ENCODE data around the gene UNKL.

Gene UNKL

DNA sequence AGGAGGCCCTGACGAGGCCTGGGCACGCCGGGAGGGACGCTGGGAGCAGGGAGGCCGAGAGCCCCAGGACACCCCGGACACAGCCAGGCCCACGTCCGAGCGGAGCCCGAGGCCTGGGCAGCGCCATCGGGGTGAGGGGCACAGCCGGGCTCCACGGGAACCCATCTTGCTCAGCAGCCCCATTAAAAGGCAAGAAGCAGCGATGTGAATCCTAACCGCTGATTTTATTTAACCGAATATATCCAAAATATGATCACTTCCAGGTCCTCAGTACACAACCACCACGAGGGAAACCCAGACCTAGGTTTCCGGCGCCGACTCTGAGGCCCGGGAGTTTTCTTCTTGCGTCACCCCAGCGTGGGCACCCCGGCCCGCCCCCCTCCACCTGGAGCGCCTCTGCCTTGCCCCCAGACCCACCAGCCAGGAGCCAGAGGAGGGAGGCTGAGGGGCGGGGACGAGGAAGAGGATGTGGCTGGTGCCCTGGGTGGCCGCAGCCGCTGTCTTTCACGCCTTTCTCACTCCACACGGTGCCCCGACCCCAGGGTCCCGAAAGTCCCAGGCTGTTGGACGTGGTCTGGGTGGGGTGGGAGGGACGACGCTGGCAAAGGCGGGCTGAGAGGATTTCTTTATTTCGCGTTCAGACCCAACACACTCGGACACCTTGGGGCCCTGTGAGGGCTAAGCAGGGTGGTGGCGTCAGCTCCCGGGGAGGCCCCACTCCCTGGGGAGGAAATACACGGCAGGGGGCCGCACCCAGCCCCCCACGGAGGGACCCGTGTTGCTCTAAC lies 30.4 kb upstream of the UNKL start:
- Histone ChIP-seq H3K9ac (ENCODE audit: low read length) (no peak overlapping the region), H3K4me3 (ENCODE audit: insufficient read depth, low read length, poor library complexity, severe bottlenecking) (no peak overlapping the region), H3F3A (ENCODE audit: insufficient read depth) (no peaks in the 10 kb centered on the region), H3K9me2 (replicated peaks; ENCODE audit: insufficient read depth, low read length) (no peaks in the 10 kb centered on the region), H3K27me3 (ENCODE audit: low read length) (no peaks in the 10 kb centered on the region), H3K79me2 (ENCODE audit: insufficient read depth, low read length) (no peaks in the 10 kb centered on the region), H3K27ac (ENCODE audit: low read depth, low read length) (no peak overlapping the region), H3K36me3 (ENCODE audit: low read length) (no peaks in the 10 kb centered on the region), H3K9me3 (ENCODE audit: insufficient read depth, low read length) (no peaks in the 10 kb centered on the region), H4K20me1 (ENCODE audit: low read depth, low read length) (no peaks in the 10 kb centered on the region), H2AFZ (ENCODE audit: low read depth, low read length, severe bottlenecking) (no peak overlapping the region), H3K4me2 (ENCODE audit: low read depth, low read length, poor library complexity, severe bottlenecking) (no peak overlapping the region)
- no peak for TF ChIP-seq EZH2phosphoT487 (conservative IDR thresholded peaks at IDR 0.05; ENCODE audit: low read length)
- TF ChIP-seq, protein P1, sequence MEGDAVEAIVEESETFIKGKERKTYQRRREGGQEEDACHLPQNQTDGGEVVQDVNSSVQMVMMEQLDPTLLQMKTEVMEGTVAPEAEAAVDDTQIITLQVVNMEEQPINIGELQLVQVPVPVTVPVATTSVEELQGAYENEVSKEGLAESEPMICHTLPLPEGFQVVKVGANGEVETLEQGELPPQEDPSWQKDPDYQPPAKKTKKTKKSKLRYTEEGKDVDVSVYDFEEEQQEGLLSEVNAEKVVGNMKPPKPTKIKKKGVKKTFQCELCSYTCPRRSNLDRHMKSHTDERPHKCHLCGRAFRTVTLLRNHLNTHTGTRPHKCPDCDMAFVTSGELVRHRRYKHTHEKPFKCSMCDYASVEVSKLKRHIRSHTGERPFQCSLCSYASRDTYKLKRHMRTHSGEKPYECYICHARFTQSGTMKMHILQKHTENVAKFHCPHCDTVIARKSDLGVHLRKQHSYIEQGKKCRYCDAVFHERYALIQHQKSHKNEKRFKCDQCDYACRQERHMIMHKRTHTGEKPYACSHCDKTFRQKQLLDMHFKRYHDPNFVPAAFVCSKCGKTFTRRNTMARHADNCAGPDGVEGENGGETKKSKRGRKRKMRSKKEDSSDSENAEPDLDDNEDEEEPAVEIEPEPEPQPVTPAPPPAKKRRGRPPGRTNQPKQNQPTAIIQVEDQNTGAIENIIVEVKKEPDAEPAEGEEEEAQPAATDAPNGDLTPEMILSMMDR (IDR thresholded peaks at IDR 0.05; ENCODE audit: insufficient read depth, low read length, poor library complexity, severe bottlenecking) = no peak

DNA sequence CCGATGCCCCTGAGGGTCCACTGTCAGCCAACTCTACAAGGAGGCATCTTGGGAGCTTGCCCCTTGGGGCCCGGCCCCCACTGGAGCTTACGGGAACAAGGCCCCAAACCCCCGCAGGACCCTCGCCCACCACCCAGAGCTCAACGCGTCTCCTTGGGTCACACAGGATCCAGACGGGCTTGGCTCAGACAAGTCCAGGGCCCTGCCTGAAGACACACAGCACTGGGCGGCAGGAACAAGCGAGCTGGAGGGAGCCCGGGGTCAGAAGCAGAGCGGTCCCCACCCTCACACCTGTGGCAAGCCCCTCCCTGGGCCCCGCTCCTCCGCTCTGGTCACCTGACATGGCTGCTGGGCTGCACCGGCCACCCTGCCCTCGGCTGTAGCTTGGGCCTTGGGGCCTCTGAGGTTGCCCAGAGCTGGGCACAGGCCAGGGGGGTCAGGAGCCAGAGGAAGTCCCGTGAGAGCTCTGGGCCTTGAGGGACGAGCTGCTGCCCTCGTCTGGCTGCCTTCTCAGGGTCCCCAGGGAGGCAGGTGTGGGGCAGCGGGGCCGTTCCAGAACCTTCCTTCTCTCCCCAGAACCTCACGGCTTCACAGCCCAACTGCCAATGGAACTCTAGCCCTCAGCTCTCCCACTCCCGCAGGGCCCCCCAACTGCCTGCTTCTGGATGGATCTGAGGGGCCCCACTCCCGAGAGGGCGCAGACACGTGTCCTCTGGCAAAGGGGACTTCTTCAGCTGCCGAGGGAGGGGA lies 29.7 kb upstream of the UNKL start, which contains the start of gene CCDC154:
Gene CCDC154, minus strand, starts transcription at position 577 of the 750 bp plus-strand sequence. Its CDS starts 234 bp downstream, at position 343.
- H3K4me3 ChIP-seq (ENCODE audit: insufficient read depth, low read length, poor library complexity, severe bottlenecking) = no peak within 1 kb of the TSS
- no peaks in the 10 kb centered on the region for H3K9me2 ChIP-seq (replicated peaks; ENCODE audit: insufficient read depth, low read length)
- H3K4me2 ChIP-seq (ENCODE audit: low read depth, low read length, poor library complexity, severe bottlenecking) = no peak within 1 kb of the TSS
- H3K36me3 ChIP-seq (ENCODE audit: low read length) = no peaks in the 10 kb centered on the region
- TF ChIP-seq, protein P1 (IDR thresholded peaks at IDR 0.05; ENCODE audit: insufficient read depth, low read length, poor library complexity, severe bottlenecking) = no peak
- no peak for TF ChIP-seq EZH2phosphoT487 (conservative IDR thresholded peaks at IDR 0.05; ENCODE audit: low read length)
- H3K27me3 ChIP-seq (ENCODE audit: low read length) = no peaks in the 10 kb centered on the region
- H4K20me1 ChIP-seq (ENCODE audit: low read depth, low read length) = no peaks in the 10 kb centered on the region
- no peaks in the 10 kb centered on the region for H3K79me2 ChIP-seq (ENCODE audit: insufficient read depth, low read length)
- no peak within 1 kb of the TSS for H2AFZ ChIP-seq (ENCODE audit: low read depth, low read length, severe bottlenecking)
- H3K27ac ChIP-seq (ENCODE audit: low read depth, low read length) = no peak within 1 kb of the TSS
- H3F3A ChIP-seq (ENCODE audit: insufficient read depth) = no peaks in the 10 kb centered on the region
- H3K9ac ChIP-seq (ENCODE audit: low read length) = no peak within 1 kb of the TSS
- H3K9me3 ChIP-seq (ENCODE audit: insufficient read depth, low read length) = no peaks in the 10 kb centered on the region

DNA sequence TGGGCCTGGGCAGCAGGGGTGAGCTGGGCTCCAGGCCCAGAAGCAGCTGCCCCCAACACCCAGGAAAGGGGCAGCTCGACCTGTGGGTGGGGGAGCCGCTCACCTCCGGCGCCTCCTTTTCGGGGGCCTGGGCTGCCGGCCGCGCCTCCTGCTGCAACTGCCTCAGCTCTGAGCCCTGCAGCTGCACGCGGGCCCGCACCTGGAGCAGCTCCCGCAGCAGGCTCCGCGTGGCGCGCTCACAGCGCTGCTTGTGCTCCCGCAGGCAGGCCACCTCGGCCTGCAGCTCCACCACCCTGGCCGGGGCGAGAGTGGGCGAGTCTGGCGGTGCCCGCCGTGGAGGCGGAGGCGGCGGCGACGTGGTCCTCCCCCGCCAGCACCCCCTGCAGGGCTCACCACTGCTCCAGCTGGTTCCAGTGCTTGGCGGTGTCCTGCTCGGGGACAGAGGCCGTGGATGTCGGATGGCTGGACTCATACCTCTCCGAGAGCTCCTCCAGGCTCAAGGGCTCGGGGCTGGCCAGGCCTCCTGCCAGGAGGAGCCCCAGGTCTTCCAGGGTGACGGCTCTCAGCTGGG lies 29.0 kb upstream of the UNKL start:
- Histone ChIP-seq H3K9ac (ENCODE audit: low read length) (no peak overlapping the region), H3K4me2 (ENCODE audit: low read depth, low read length, poor library complexity, severe bottlenecking) (no peak overlapping the region), H4K20me1 (ENCODE audit: low read depth, low read length) (no peaks in the 10 kb centered on the region), H3K79me2 (ENCODE audit: insufficient read depth, low read length) (no peaks in the 10 kb centered on the region), H3K9me2 (replicated peaks; ENCODE audit: insufficient read depth, low read length) (no peaks in the 10 kb centered on the region), H3K27ac (ENCODE audit: low read depth, low read length) (no peak overlapping the region), H3F3A (ENCODE audit: insufficient read depth) (no peaks in the 10 kb centered on the region), H2AFZ (ENCODE audit: low read depth, low read length, severe bottlenecking) (no peak overlapping the region), H3K27me3 (ENCODE audit: low read length) (no peaks in the 10 kb centered on the region), H3K9me3 (ENCODE audit: insufficient read depth, low read length) (no peaks in the 10 kb centered on the region), H3K4me3 (ENCODE audit: insufficient read depth, low read length, poor library complexity, severe bottlenecking) (no peak overlapping the region), H3K36me3 (ENCODE audit: low read length) (no peaks in the 10 kb centered on the region)
- TF ChIP-seq, protein P1 (IDR thresholded peaks at IDR 0.05; ENCODE audit: insufficient read depth, low read length, poor library complexity, severe bottlenecking) = no peak
- TF ChIP-seq EZH2phosphoT487 (conservative IDR thresholded peaks at IDR 0.05; ENCODE audit: low read length) = no peak
